Activated CD8-positive, alpha-beta T cell treated with anti-CD3 and anti-CD28 coated beads for 36 hours (primary cell): ENCODE results near the gene C5orf58. TPM values are rescaled to one million over a fixed set of nuclear protein-coding genes. Genes with fewer than 3 reads are reported as not detected.
A peak's percentile ranks its signal among the peaks of the same experiment; 100 is the strongest.

ENCODE experiments used
- ATAC-seq: fragments of 200-7000 bp; cut with Tn5 transposase; one replicate; pipeline ENCODE4 v1.10.0; 2021; ENCODE audit warnings: mild to moderate bottlenecking, moderate library complexity
- CTCF ChIA-PET: fragments of 350-600 bp; sonication (Branson Sonifier 250); formaldehyde crosslinking; loops from one replicate; lab custom pipeline; 2021; ENCODE audit warnings: antibody characterized with exemption; lab: Charles Lee
- POLR2A ChIA-PET: fragments of 350-600 bp; sonication (Branson Sonifier 250); formaldehyde crosslinking; loops from one replicate; lab custom pipeline; 2021; ENCODE audit warnings: antibody characterized with exemption; lab: Charles Lee
- DNase-seq: peaks from one replicate; pipeline ENCODE4 v3.0.0-alpha.2; 2020
- H3K27ac Mint-ChIP-seq: one replicate; pipeline ENCODE4 v1.8.0; 2021; ENCODE audit warnings: mild to moderate bottlenecking, mixed read lengths
- H3K27me3 Mint-ChIP-seq: one replicate; pipeline ENCODE4 v1.8.0; 2021; ENCODE audit warnings: mixed read lengths
- H3K36me3 Mint-ChIP-seq: one replicate; pipeline ENCODE4 v1.8.0; 2021; ENCODE audit warnings: low read depth, mixed read lengths
- H3K4me1 Mint-ChIP-seq: one replicate; pipeline ENCODE4 v1.8.0; 2021; ENCODE audit warnings: low read depth, mixed read lengths
- H3K4me3 Mint-ChIP-seq: one replicate; pipeline ENCODE4 v1.8.0; 2021; ENCODE audit warnings: mild to moderate bottlenecking, moderate library complexity, mixed read lengths
- H3K9me3 Mint-ChIP-seq: one replicate; pipeline ENCODE4 v1.8.0; 2021; ENCODE audit warnings: mixed read lengths
- CTCF ChIP-seq: fragments of 200-600 bp; IDR thresholded peaks from one replicate; pipeline ENCODE4 v1.8.0; 2022; ENCODE audit warnings: antibody characterized with exemption, mild to moderate bottlenecking
- intact Hi-C: fragments of 100-400 bp; cut with micrococcal nuclease; formaldehyde crosslinking; loops from one replicate; pipeline ENCODE4 v1.10.0; 2022
- total RNA-seq, 2 experiments: library from RNA; stranded (reverse); gene quantifications; one replicate each; pipeline ENCODE4 v1.2.3, GENCODE V29; 2021

Gene C5orf58
- total RNA-seq, 2 experiments from 2014 or later: not detected

GRCh38 chr5:170292179-170293104, 59.7 kb downstream of the C5orf58 start:
- Mint-ChIP-seq H3K4me1 (peaks cover 66% of the 10 kb centered on the region), H3K27me3 (no peaks in the 10 kb centered on the region), H3K27ac (peak overlapping the region; percentile 96), H3K9me3 (no peaks in the 10 kb centered on the region), H3K36me3 (peaks cover 100% of the 10 kb centered on the region), H3K4me3 (peak overlapping the region; percentile 97)
- no peak for TF ChIP-seq CTCF
- DNase-seq: peak; percentile 58
- intact Hi-C loops: no loop called here
- peak; percentile 15 for ATAC-seq
- ChIA-PET CTCF (interaction anchor here (1.3 to 19.3 kb wide), 9 partner anchors 8 to 67 kb away, joined by 4 to 204 read pairs (median 51); partner anchors contain the start of gene LCP2), POLR2A (interaction anchor here (0.7 to 21.9 kb wide), 12 partner anchors 9 to 46 kb away, joined by 3 to 470 read pairs (median 6); no protein-coding TSS in a partner anchor)

- H3K9me3 Mint-ChIP-seq: no peaks in the 10 kb centered on the region
- peak; percentile 43 for ATAC-seq
- H3K4me3 Mint-ChIP-seq: peak overlapping the region; percentile 97
- peaks cover 91% of the 10 kb centered on the region for H3K36me3 Mint-ChIP-seq
- peaks cover 61% of the 10 kb centered on the region for H3K4me1 Mint-ChIP-seq
- intact Hi-C loops: no loop called here
- POLR2A ChIA-PET: interaction anchor here (1.0 to 21.9 kb wide), 8 partner anchors 8 to 44 kb away, joined by 3 to 470 read pairs (median 8); no protein-coding TSS in a partner anchor
- CTCF ChIA-PET: interaction anchor here (2.2 to 19.3 kb wide), 8 partner anchors 7 to 67 kb away, joined by 11 to 204 read pairs (median 77); partner anchors contain the start of gene LCP2
- TF ChIP-seq CTCF: no peak
- H3K27ac Mint-ChIP-seq: peak overlapping the region; percentile 96
- DNase-seq: peak; percentile 89
- no peaks in the 10 kb centered on the region for H3K27me3 Mint-ChIP-seq
Measured at GRCh38 chr5:170293273-170293672, 60.5 kb downstream of the C5orf58 start.

GRCh38 chr5:170294057-170294456, 61.3 kb downstream of the C5orf58 start:
- H3K36me3 Mint-ChIP-seq: peaks cover 84% of the 10 kb centered on the region
- TF ChIP-seq CTCF: no peak
- ChIA-PET CTCF (interaction anchor here (1.4 to 19.3 kb wide), 9 partner anchors 7 to 45 kb away, joined by 4 to 204 read pairs (median 23); no protein-coding TSS in a partner anchor), POLR2A (interaction anchor here (0.9 to 21.9 kb wide), 5 partner anchors 16 to 44 kb away, joined by 3 to 470 read pairs (median 150); no protein-coding TSS in a partner anchor)
- DNase-seq: no peak
- H3K4me3 Mint-ChIP-seq: peak overlapping the region; percentile 97
- ATAC-seq: no peak
- no peaks in the 10 kb centered on the region for H3K27me3 Mint-ChIP-seq
- intact Hi-C loops: no loop called here
- H3K9me3 Mint-ChIP-seq: no peaks in the 10 kb centered on the region
- H3K27ac Mint-ChIP-seq: peak overlapping the region; percentile 96
- H3K4me1 Mint-ChIP-seq: peaks cover 60% of the 10 kb centered on the region

DNA sequence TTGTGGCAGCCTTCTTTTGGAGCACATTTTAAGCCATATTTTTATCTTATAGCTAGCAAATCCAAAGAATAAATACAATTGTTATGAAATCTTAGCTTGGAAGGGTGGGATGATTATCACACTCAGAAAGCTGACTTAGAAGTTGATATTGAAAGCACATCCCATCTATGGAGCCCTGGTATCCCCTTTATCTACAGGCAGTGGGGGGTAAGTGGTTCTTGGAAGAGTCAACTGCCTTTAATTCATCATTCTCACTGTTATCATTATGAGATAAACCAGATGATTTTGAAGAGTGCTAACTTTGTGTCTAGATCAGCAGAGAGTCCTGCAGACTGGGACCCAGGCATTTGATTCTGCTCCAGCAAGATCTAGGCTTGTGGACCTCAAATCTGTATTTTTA, 61.8 kb downstream of the C5orf58 start:
- Mint-ChIP-seq H3K27me3 (no peaks in the 10 kb centered on the region), H3K9me3 (no peaks in the 10 kb centered on the region), H3K4me1 (peaks cover 60% of the 10 kb centered on the region), H3K4me3 (peak overlapping the region; percentile 97), H3K36me3 (peaks cover 79% of the 10 kb centered on the region), H3K27ac (peak overlapping the region; percentile 96)
- DNase-seq: no peak
- TF ChIP-seq CTCF: no peak
- POLR2A ChIA-PET: interaction anchor here (0.9 to 21.9 kb wide), 7 partner anchors 7 to 43 kb away, joined by 3 to 470 read pairs (median 40); no protein-coding TSS in a partner anchor
- no peak for ATAC-seq
- CTCF ChIA-PET: interaction anchor here (1.4 to 19.3 kb wide), 10 partner anchors 8 to 45 kb away, joined by 4 to 204 read pairs (median 25); no protein-coding TSS in a partner anchor
- intact Hi-C loops: no loop called here

Other genes starting within 250 kb of the C5orf58 start
- gene FOXI1, start 127.1 kb upstream of the C5orf58 start, total RNA-seq: not detected
- 100 to 1,000 TPM; 243 to 259 TPM for gene LCP2, start 64.8 kb downstream of the C5orf58 start, total RNA-seq
- not detected for gene KCNMB1, start 156.4 kb downstream of the C5orf58 start, total RNA-seq